NCI-H524 treated with DMSO at 0.1 percent for 48 hours (cell line): ENCODE data around the gene MYO3B.
"Not testable (repeated sequence)": the region's sequence is repeated elsewhere in the genome, so short reads cannot be mapped to it uniquely, and the experiment has no call there.

Experiments used
- DNase-seq: peaks from one replicate; lab custom pipeline; 2025; lab: John Stamatoyannopoulos, UW

The MYO3B gene

GRCh38 chr2:170468557-170468956 lies 290.6 kb downstream of the MYO3B start:
- DNase-seq: no peak

GRCh38 chr2:170472498-170472897 lies 294.6 kb downstream of the MYO3B start:
- DNase-seq: not testable (repeated sequence)

GRCh38 chr2:170475878-170476277 lies 297.9 kb downstream of the MYO3B start:
- DNase-seq: no peak

DNA sequence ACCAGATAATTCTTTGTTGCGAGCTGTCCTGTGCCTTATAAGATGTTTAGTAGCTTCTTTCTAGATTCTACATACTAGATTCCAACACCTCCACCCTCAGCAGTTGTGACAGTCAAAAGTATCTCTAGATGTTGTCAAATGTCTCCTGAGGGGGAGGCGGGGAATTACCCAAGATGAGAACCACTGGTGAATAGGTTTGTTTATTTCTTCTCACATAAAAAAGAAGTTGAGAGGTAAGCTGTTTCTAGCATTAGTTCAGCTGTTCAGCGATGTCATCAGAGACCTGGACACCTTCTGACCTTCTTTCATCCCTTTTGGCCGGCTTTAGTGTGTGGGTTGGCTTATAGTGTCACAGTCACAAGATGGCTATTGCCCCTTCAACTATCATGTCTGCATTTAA lies 299.7 kb downstream of the MYO3B start:
- no peak for DNase-seq

DNA sequence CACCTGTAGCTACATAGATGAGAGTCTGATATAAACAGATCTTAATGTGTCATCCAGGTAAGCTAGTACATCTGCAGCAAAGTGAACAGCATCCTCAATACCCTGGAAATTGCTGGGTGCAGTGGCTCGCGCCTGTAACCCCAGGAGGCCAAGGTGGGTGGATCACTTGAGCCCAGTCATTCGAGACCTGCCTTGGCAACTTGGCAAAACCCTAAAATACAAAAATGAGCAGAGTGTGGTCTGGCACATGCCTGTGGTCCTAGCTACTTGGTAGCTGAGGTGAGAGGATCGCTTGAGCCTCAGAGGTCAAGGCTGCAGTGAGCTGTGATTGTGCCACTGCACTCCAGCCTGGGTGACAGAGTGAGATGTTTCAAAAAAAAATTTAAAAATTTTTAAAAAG lies 303.3 kb downstream of the MYO3B start:
- no peak for DNase-seq

- DNase-seq: peak; percentile 31
These were observed 306.6 kb downstream of the MYO3B start for GRCh38 chr2:170484552-170484951.

DNA sequence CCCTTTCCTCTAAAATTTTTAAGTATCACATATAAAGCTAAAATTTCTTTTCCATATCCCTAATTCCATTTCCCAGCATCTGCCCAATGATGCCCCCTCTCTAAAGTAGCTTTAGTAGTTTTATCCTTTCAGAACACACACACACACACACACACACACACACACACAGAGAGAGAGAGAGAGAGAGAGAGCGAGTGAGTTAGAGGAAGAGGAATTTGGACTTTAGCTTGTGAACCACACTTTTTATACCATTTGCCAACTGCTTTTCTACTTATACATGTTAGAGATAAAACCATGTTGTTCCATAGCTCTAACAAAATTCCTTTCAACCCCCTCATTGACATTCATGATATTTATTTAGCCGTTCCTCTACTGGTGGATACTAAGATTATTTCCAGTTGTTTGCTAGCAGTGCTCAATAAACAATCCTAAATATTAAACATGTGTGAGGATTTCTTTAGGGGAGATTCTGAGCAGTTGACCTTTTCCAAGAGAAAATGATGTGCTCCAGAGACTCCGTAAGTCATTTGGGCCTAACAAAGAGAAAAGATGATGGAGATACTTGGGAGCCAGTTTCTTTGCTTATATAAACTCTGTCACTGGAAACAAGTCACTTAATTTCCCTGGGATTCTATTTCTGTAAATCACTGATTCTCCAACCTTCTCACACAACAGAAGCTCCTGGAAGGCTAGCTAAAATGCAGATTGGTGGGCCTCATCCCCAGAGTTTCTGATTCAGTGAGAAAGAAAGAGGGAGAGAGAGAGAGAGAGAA lies 307.5 kb downstream of the MYO3B start:
- no peak for DNase-seq

GRCh38 chr2:170486730-170487129 lies 308.8 kb downstream of the MYO3B start:
- DNase-seq: no peak

GRCh38 chr2:170488807-170489206 lies 310.9 kb downstream of the MYO3B start:
- no peak for DNase-seq

DNA sequence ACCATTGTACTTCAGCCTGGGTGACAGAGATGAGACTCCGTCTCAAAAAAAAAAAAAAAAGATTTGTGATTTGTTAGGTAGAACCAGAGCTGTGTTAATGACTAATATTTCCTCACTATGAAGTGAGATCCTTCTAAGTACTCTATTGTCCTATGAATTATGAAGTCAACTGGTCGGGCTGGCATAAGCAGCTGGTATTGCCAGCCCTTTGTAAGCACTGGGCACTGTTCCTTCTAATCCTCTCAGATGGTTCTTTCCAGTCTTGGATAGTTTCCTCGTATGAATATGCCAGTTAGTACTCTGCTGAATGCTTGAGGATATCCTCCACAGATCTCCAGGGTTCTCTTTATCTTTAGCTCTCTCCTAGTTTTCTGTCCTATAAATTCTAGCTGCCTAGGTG lies 314.1 kb downstream of the MYO3B start:
- no peak for DNase-seq

GRCh38 chr2:170493426-170494097 lies 315.6 kb downstream of the MYO3B start:
- no peak for DNase-seq

GRCh38 chr2:170495896-170496295 lies 317.9 kb downstream of the MYO3B start:
- DNase-seq: no peak

GRCh38 chr2:170498619-170499018 lies 320.7 kb downstream of the MYO3B start:
- DNase-seq: no peak

GRCh38 chr2:170500104-170500503 lies 322.2 kb downstream of the MYO3B start:
- peak; percentile 40 for DNase-seq

DNA sequence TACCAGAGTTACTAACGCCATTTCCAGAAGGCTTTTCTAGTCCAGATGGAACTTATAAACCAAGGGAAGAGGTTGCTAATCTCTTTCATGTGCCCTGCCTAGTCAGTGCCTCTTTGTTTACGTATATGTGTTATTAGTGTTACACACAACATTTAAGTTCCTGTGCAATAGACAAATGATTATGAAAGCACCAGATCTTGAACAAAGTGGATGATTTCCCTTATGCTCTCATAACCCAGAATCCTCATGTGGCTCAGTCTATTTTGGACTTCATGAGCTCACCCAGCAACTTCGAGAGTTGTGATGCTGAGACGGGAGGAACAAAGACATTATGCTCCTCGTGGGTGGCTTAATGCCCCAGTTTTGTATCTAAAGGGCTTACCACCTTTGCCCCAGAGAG lies 322.8 kb downstream of the MYO3B start:
- no peak for DNase-seq

DNA sequence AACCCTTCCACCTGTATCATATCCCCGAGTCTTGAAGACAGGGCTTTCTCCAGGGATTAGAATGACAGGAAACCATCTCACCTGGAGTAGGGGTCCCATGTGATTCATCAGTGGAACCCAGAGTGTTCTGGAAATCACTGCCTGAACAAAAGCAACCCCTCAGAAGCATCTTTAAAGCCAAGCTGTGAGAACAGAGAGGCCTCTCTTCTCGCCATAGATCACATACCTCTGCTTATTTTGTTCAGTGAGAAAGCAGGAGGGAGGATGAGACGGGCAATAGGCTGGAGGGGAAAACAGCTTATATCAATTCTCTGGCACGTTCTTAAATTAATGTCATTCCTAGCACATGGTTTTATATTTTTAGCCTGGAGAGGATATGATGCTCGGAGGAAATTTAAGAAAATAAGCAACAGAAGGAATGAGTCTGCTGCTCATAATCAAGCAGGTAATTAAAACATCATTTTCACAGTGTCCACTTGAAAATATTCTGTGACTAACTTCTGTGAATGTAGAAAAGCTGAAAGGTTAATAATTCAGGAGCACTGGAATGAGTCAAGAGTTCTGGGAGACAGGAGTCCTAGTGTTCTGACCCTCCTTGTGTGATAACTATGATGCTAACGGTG lies 323.6 kb downstream of the MYO3B start:
- DNase-seq: no peak

- DNase-seq: no peak
These were observed 324.6 kb downstream of the MYO3B start for GRCh38 chr2:170502361-170503130.

DNA sequence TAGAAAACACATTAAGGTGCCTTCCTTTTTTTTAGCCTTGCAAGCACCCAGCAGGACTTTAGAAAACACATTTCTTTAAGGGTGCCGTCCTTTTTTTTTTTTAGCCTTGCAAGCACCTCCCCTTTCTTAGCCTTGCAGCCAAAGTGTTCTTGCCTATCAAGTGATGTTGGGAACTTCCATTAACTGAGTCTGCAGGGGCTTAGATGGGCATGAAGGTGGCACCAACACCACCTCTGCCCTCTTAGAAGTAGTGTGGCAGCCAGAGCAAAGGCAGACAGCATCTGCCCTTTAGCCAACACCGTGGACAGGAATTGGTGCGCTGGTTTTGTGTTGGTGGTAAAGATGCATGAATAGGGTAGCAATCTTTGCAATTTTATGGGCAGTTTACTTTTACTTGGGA lies 325.6 kb downstream of the MYO3B start:
- no peak for DNase-seq

- no peak for DNase-seq
These were observed 326.2 kb downstream of the MYO3B start for GRCh38 chr2:170503971-170504809.

DNA sequence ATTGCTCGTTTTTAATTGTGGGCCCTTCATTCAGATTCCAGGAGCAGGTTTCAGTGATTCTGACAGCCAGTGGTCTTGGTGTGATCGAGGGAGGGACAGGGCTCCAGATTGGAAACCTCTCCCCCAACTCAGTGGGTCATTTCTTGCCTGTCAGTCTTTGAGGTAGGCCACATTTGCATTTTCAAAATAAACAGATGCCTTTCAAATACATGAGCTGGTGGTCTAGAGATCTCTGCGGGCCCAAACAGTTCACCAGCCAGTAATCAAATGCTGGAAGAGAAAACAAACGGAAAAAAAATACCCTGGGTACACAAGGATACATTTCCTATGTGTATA lies 326.8 kb downstream of the MYO3B start:
- DNase-seq: no peak

GRCh38 chr2:170505631-170506275 lies 327.8 kb downstream of the MYO3B start:
- DNase-seq: no peak
